Stomach smooth muscle (tissue), 2 donors: ENCODE data around the gene ACOT13.

ENCODE experiments used
- H3K27ac ChIP-seq: one replicate; pipeline ENCODE4 v1.7.0; 2013; ENCODE audit warnings: mild to moderate bottlenecking, low read length, inconsistent platforms
- H3K27me3 ChIP-seq, 2 donors: one replicate each; pipeline ENCODE4 v1.7.0; 2013; ENCODE audit warnings: low read length in 2 of 2; ENCODE audit not compliant: insufficient read depth in 2 of 2, control insufficient read depth in 1 of 2
- H3K36me3 ChIP-seq, 2 donors: one replicate each; pipeline ENCODE4 v1.7.0; 2013; ENCODE audit warnings: low read length in 2 of 2; ENCODE audit not compliant: control insufficient read depth in 2 of 2, insufficient read depth in 2 of 2
- H3K4me1 ChIP-seq: one replicate; pipeline ENCODE4 v1.7.0; 2013; ENCODE audit warnings: low read length; ENCODE audit not compliant: control insufficient read depth, insufficient read depth
- H3K4me3 ChIP-seq, 2 donors: one replicate each; pipeline ENCODE4 v1.7.0; 2013; ENCODE audit warnings: low read length in 2 of 2
- H3K9ac ChIP-seq, 2 donors: one replicate each; pipeline ENCODE4 v1.7.0; 2013; ENCODE audit warnings: low read length in 2 of 2, mild to moderate bottlenecking in 1 of 2
- H3K9me3 ChIP-seq, 2 donors: one replicate each; pipeline ENCODE4 v1.7.0; 2013; ENCODE audit warnings: low read length in 2 of 2; ENCODE audit not compliant: control insufficient read depth in 2 of 2
- donor health status: healthy.
- donor health status: Pancreatic carcinoma.

The ACOT13 gene

GRCh38 chr6:24642061-24642460, 24.8 kb upstream of the ACOT13 start:
- Histone ChIP-seq H3K27me3 (peaks cover 3 to 6% of the 10 kb centered on the region in 2 donors), H3K9ac (no peak overlapping the region), H3K4me1 (peaks cover 9% of the 10 kb centered on the region), H3K9me3 (no peaks in the 10 kb centered on the region), H3K36me3 (no peaks in the 10 kb centered on the region), H3K27ac (no peak overlapping the region), H3K4me3 (no peak overlapping the region)

- H3K4me1 ChIP-seq, result peaks cover 9% of the 10 kb centered on the region
- H3K36me3 ChIP-seq, result no peaks in the 10 kb centered on the region
- no peak overlapping the region for H3K4me3 ChIP-seq
- no peaks in the 10 kb centered on the region for H3K9me3 ChIP-seq
- no peak overlapping the region for H3K9ac ChIP-seq
- peaks cover 3 to 6% of the 10 kb centered on the region in 2 donors for H3K27me3 ChIP-seq
- no peak overlapping the region for H3K27ac ChIP-seq
Measured at GRCh38 chr6:24643920-24644319, 23.0 kb upstream of the ACOT13 start.

DNA sequence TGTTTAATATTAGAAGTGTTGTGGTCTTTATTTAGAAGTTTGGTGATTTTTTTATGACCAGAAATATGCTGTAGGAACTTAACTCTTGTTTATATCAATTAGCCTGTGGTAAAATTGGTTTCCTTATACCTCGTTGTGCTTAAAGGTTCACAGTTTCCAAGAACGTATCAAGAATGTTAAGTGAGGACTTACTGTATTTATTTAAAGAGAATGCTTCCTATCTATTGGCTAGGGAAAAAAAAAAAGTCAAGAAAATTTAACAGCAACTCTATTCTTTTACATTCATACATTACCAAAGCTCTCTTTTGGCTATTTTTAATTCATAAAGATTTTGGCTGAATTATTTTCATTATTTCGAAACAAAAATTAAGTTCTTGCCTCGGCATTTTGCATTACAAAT, 22.5 kb upstream of the ACOT13 start:
- H3K27ac ChIP-seq, result no peak overlapping the region
- H3K4me1 ChIP-seq, result peaks cover 9% of the 10 kb centered on the region
- no peaks in the 10 kb centered on the region for H3K9me3 ChIP-seq
- H3K36me3 ChIP-seq, result no peaks in the 10 kb centered on the region
- peaks cover 3 to 6% of the 10 kb centered on the region in 2 donors for H3K27me3 ChIP-seq
- no peak overlapping the region for H3K9ac ChIP-seq
- H3K4me3 ChIP-seq, result no peak overlapping the region

DNA sequence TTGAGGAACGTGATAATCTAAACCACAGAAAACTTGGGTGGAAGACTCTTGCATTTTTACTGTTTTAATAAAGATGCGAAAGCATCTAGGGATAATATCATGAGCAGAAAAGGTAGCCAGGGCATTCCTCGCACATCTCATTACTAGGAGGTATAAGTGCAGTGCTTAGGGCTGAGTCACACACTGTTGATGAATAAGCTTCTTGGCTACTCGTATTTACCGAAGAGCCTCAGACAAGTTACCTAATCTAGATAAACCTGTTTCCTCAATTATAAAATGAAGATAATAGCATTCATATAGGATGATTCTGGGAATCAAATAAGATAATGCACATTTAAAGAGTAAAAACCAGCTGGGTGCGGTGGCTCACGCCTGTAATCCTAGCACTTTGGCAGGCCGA, 20.1 kb upstream of the ACOT13 start:
- Histone ChIP-seq H3K9me3 (no peaks in the 10 kb centered on the region), H3K4me3 (no peak overlapping the region), H3K36me3 (peaks cover 2 to 9% of the 10 kb centered on the region in 2 donors), H3K9ac (no peak overlapping the region), H3K4me1 (peaks cover 9% of the 10 kb centered on the region), H3K27ac (no peak overlapping the region), H3K27me3 (peaks cover 3 to 6% of the 10 kb centered on the region in 2 donors)

GRCh38 chr6:24648276-24648675, 18.6 kb upstream of the ACOT13 start:
- no peaks in the 10 kb centered on the region for H3K9me3 ChIP-seq
- no peak overlapping the region for H3K4me3 ChIP-seq
- no peak overlapping the region for H3K27ac ChIP-seq
- no peak overlapping the region for H3K9ac ChIP-seq
- peaks cover 2 to 24% of the 10 kb centered on the region in 2 donors for H3K36me3 ChIP-seq
- H3K4me1 ChIP-seq, result peaks cover 9% of the 10 kb centered on the region
- H3K27me3 ChIP-seq, result peaks cover 3 to 6% of the 10 kb centered on the region in 2 donors

DNA sequence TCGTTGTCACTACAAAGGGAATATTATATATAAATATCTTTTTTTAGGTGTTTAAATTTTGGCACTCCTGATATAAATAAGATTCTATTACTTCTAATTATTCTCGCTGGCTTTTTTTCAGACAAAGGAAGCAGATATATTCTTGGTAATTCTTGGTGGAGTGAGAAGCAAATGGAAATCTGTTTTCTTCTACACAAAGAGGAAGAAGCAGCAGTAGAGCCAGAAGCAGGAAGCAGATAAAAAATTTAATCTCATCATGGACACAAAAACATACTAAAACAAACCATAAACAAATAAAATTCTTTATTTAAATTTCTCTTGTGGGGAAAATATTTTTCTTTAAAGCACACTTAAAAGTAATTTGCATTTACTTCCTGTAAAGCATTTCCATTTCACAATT, 17.2 kb upstream of the ACOT13 start:
- Histone ChIP-seq H3K9ac (no peak overlapping the region), H3K9me3 (no peaks in the 10 kb centered on the region), H3K4me1 (peaks cover 9% of the 10 kb centered on the region), H3K27ac (no peak overlapping the region), H3K36me3 (peaks cover 2 to 26% of the 10 kb centered on the region in 2 donors), H3K4me3 (no peak overlapping the region), H3K27me3 (no peaks in the 10 kb centered on the region)

DNA sequence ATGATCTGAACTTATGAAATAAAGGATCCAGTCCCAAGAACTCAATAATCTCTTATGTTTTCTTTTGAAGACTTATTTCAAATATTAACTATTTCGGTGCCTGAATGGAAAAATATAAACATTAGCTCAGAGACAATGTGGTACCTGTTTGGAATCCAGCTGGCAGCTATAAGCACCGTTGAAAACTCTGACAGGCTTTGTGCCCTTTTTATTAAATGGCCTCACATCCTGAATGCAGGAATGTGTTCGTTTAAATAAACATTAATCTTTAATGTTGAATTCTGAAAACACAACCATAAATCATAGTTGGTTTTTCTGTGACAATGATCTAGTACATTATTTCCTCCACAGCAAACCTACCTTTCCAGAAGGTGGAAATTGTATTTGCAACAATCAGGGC, 16.5 kb upstream of the ACOT13 start:
- Histone ChIP-seq H3K27me3 (no peaks in the 10 kb centered on the region), H3K9me3 (no peaks in the 10 kb centered on the region), H3K36me3 (peaks cover 2 to 26% of the 10 kb centered on the region in 2 donors), H3K4me1 (peaks cover 8% of the 10 kb centered on the region), H3K27ac (no peak overlapping the region), H3K9ac (no peak overlapping the region), H3K4me3 (no peak overlapping the region)

DNA sequence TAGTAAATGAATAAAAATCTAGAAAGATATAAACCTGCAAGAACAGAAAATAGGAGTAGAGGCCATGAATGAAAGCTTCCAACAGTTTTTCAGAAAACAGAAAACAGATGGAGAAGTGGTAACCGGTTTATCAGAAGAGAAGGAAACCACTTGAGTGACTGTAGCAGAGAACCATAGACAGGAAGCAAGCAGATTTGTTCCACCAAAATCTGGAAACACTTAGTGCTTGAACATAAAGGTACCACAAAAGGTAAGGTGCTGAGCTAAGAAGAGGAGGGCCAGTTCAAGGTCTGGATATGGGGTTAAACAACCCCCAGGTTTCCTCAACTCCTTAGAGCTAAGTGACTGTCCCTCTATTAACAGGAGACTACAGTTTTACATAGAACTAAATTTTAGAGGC, 11.7 kb upstream of the ACOT13 start:
- Histone ChIP-seq H3K27ac (no peak overlapping the region), H3K9ac (no peak overlapping the region), H3K36me3 (peaks cover 2 to 26% of the 10 kb centered on the region in 2 donors)

DNA sequence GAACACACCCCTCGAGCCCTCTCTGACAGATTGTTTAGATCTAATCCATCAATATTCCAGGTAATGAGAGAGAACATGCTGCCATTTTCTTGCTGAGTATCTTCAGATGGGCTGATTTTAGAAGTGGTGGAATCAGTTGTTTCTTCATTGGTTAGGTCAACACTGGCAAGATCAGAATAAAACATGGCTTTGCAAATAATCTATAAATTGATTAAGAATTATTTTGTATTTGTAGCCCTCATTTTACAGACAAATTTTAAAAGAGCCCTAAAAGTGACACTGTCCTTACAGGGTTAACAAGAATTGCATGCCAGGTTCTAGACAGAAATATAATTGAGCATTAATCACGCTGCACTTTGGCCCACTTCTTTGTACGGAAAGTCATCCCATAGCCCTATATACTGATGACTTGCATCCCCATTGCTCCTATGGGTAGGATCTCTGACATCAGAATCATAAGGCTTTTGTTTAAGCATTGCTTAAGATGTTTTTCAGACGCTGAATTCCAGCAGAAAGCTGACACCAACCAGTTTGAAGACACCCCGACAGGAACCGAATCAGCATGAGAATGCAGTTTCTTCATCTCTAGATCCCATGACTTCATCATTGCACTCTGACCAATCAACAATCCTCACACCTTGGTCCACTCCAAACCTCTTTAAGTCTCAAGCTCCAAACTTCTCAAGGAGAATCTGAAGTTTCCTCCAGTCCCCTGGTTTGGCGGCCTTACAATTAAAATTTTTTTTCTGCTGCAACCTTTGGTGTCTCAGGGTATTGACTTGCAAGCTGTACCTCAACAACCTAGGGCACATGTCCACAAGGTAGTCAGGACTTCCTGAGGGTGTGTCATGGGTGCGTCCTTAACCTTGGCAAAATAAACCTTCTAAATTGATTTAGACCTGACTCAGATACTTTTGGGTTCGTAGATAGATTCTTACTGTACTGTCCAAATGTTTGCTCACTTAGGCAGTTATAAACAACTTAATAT, 8.0 kb upstream of the ACOT13 start:
- H3K9me3 ChIP-seq, result no peaks in the 10 kb centered on the region

More for the DNA sequence above, 11.7 kb upstream of the ACOT13 start:
- H3K4me1 ChIP-seq, result no peaks in the 10 kb centered on the region
- no peaks in the 10 kb centered on the region for H3K27me3 ChIP-seq
- H3K9me3 ChIP-seq, result no peaks in the 10 kb centered on the region
- H3K4me3 ChIP-seq, result no peak overlapping the region

GRCh38 chr6:24659561-24659960, 7.3 kb upstream of the ACOT13 start:
- Histone ChIP-seq H3K27me3 (no peaks in the 10 kb centered on the region), H3K27ac (no peak overlapping the region), H3K4me1 (no peaks in the 10 kb centered on the region)

More for the DNA sequence above, 8.0 kb upstream of the ACOT13 start:
- no peaks in the 10 kb centered on the region for H3K4me1 ChIP-seq
- no peaks in the 10 kb centered on the region for H3K27me3 ChIP-seq
- no peak overlapping the region for H3K9ac ChIP-seq
- H3K4me3 ChIP-seq, result no peak overlapping the region
- peaks cover 5 to 7% of the 10 kb centered on the region in 2 donors for H3K36me3 ChIP-seq
- no peak overlapping the region for H3K27ac ChIP-seq

DNA sequence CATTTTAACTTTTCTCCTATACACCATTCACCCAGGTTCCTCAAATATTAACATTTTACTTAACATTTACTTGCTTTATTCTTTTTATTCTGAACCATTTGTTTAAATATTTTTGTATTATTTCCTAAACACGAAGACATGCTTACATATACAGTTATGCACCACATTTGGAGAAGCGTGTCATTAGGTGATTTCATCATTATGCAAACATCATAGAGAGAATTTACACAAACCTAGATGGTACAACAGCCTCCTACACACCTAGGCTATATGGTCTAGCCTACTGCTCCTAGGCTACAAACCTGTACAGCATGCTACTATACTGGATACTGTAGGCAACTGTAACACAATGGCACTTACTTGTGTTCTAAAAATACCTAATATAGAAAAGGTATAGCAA, 6.8 kb upstream of the ACOT13 start:
- no peak overlapping the region for H3K9ac ChIP-seq
- no peaks in the 10 kb centered on the region for H3K27me3 ChIP-seq
- peaks cover 3% of the 10 kb centered on the region for H3K4me1 ChIP-seq
- H3K36me3 ChIP-seq, result peaks cover 5 to 7% of the 10 kb centered on the region in 2 donors
- no peaks in the 10 kb centered on the region for H3K9me3 ChIP-seq
- no peak overlapping the region for H3K27ac ChIP-seq
- no peak overlapping the region for H3K4me3 ChIP-seq

More at GRCh38 chr6:24659561-24659960, 7.3 kb upstream of the ACOT13 start:
- peaks cover 5 to 7% of the 10 kb centered on the region in 2 donors for H3K36me3 ChIP-seq
- H3K4me3 ChIP-seq, result no peak overlapping the region
- no peaks in the 10 kb centered on the region for H3K9me3 ChIP-seq
- H3K9ac ChIP-seq, result no peak overlapping the region
